Measurements from ENCODE around the gene TXNRD1.

TXNRD1 gene

DNA sequence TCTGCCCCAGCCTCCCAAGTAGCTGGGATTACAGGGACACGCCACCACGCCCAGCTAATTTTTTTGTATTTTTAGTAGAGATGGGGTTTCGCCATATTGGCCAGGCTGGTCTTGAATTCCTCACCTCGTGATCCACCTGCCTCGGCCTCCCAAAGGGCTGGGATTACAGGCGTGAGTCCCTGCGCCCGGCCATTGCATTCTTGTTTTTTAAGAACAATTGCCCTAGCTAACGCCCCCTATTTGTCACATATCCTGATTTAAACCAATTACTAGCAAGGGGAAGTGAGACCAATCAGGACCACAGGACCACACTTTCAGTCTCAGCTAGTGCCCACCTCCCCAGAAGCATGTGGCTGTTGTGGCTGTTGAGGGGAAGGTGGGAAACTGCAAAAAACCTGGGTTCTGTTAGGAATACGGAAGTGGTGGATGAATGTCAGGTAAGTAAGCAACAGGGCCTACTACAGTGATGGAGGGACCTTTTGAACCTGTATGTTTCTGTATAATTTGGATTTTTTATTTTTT lies 39.8 kb upstream of the TXNRD1 start:
- Histone ChIP-seq H3K27me3 (no peaks in the 10 kb centered on the region), H3K27ac (peak overlapping the region in 5 of 11 experiments; percentile 77 to 94 (median 87); a peak in 6 of 22 replicates), H3K9ac (no peak overlapping the region), H3K4me2 (peak overlapping the region in 4 of 11 experiments; percentile 27 to 88 (median 82); a peak in 6 of 22 replicates), H3K9me3 (replicated peaks in 1 of 11) (peaks cover 0 to 6% (median 0%) of the 10 kb centered on the region in 11 experiments; a peak in 5 of 22 replicates), H3K4me3 (no peak overlapping the region), H4K20me1 (no peaks in the 10 kb centered on the region), H3K4me1 (peaks cover 0 to 50% (median 32%) of the 10 kb centered on the region in 10 experiments; a peak in 16 of 20 replicates), H3K36me3 (no peaks in the 10 kb centered on the region)
- no peak for TF ChIP-seq Cebpa-rat (IDR thresholded peaks at IDR 0.05)

DNA sequence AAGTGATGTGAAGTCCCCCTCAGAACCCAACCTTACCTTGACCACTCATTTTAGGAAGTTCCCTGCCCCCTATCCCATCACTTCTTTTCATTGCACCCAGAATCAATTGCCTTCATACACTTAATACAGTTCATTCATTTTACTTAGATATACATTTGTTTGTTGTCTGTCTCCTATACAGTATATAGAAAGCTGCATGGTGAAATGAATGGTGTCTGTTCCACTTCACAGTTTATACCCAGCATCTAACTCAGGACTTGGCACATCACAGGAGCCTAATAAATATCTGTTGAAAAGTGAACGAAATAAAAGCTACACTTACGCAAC lies 38.3 kb upstream of the TXNRD1 start:
- Histone ChIP-seq H3K27me3 (no peaks in the 10 kb centered on the region), H3K9me3 (replicated peaks in 1 of 11) (peaks cover 0 to 14% (median 6%) of the 10 kb centered on the region in 11 experiments; a peak in 18 of 22 replicates), H3K9ac (peak overlapping the region in 7 of 11 experiments; percentile 16 to 78 (median 54); a peak in 9 of 22 replicates), H3K36me3 (no peaks in the 10 kb centered on the region), H3K27ac (peak overlapping the region in 10 of 11 experiments; percentile 3 to 94 (median 76); a peak in 16 of 22 replicates), H3K4me1 (peaks cover 0 to 50% (median 32%) of the 10 kb centered on the region in 10 experiments; a peak in 16 of 20 replicates), H3K4me2 (peak overlapping the region in 9 of 11 experiments; percentile 34 to 88 (median 81); a peak in 17 of 22 replicates), H4K20me1 (no peaks in the 10 kb centered on the region), H3K4me3 (peak overlapping the region in 3 of 10 experiments; percentile 6 to 40 (median 27); a peak in 4 of 20 replicates)
- TF ChIP-seq Cebpa-rat (IDR thresholded peaks at IDR 0.05): peak in 2 of 11 experiments; percentile 29 to 75; a peak in 2 of 22 replicates

DNA sequence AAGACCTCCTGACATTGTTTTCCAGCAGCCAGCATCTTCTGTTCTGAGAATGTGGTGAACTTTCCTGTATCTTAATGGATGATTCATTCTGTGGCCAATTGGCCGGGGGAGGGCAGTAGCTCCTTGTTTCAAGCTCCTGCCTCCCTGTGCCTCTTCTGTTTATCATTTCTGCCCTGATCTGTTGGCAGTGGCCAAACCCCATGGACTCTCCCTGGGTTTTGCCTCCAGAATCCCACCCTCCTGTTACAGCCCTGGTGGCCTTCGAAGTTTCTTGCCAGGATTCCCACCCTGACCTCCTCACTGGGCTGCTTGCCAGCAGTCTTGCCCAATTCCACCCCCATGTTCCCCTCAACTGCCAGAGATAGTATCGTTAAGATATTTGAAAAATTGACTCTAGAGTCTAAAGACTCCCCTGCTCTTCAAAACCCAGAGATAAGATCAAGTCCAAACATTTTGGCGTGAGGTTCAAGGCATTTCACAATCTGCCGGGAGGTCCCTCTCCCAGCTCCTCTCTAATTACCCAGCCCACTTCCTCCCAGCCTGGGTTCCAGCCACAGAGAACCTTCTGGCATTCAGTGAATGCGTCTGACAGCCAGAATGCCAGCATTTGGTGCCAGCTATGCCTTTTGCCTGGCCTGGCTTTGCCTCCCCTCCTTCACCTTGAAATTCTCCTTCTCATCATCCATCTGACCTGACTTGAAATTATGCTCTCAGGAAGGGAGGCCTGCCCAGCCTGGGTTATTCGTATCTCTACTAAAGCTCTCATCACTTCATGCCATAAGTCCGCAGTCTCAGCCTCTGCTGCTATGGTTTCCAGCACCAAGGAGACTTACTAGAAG lies 37.7 kb upstream of the TXNRD1 start:
- Histone ChIP-seq H3K4me3 (peak overlapping the region in 3 of 10 experiments; percentile 27 to 60 (median 40); a peak in 4 of 20 replicates), H3K4me2 (peak overlapping the region in 10 of 11 experiments; percentile 8 to 88 (median 78); a peak in 18 of 22 replicates), H3K27ac (peak overlapping the region; percentile 19 to 94 (median 76); a peak in 19 of 22 replicates), H4K20me1 (no peaks in the 10 kb centered on the region), H3K4me1 (peaks cover 4 to 56% (median 32%) of the 10 kb centered on the region in 10 experiments; a peak in 18 of 20 replicates), H3K36me3 (no peaks in the 10 kb centered on the region), H3K9me3 (replicated peaks in 1 of 11) (peaks cover 5 to 17% (median 12%) of the 10 kb centered on the region in 11 experiments), H3K9ac (peak overlapping the region in 9 of 11 experiments; percentile 16 to 78 (median 59); a peak in 14 of 22 replicates), H3K27me3 (no peaks in the 10 kb centered on the region)
- TF ChIP-seq Cebpa-rat (IDR thresholded peaks at IDR 0.05): peak in 5 of 11 experiments; percentile 19 to 82 (median 70); a peak in 10 of 22 replicates

DNA sequence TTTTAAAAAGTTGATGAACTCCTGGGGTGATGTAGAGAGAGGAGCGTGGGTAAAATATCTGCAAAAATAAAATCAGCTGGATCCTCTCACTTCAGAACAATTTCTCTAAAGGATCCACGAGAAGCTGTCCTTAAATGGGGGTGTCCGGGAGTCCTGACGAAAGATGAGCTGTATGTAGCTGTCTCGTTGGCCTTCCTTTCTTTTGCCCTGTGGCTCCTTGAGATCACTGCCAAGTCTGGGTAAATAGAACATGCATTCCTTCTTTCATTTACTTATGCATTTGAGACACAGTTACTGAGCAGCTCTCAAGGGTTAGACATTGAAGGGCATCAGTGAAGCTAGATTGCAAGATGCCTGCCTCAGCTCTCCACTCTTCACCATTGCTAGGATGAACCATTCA lies 35.2 kb upstream of the TXNRD1 start:
- no peak for TF ChIP-seq Cebpa-rat (IDR thresholded peaks at IDR 0.05)
- Histone ChIP-seq H3K4me2 (no peak overlapping the region), H3K9me3 (replicated peaks in 1 of 11) (peaks cover 30 to 41% (median 37%) of the 10 kb centered on the region in 11 experiments)

DNA sequence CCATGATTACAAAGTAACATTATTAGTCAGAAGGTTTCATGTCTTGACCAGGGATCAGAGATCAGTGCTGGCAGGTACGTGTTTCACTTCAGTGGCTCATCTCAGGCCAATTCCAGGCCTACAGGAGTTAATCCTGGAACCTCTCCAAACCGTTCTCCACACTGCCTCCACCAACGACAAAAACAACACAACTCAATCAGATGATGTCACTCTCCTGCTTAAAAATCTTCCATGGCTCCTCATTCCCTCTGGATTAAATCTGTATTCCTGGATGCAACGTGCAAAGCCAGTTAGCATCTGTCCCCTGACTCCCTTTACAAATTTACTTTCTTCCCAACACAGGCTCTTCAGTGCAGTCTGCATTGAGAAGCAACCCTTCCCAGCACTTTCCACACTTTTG lies 34.3 kb upstream of the TXNRD1 start:
- Histone ChIP-seq H3K36me3 (peaks cover 0 to 14% (median 0%) of the 10 kb centered on the region in 11 experiments; a peak in 5 of 22 replicates), H3K27ac (no peak overlapping the region), H3K4me1 (peaks cover 17 to 50% (median 34%) of the 10 kb centered on the region in 10 experiments), H3K4me2 (no peak overlapping the region), H3K9ac (no peak overlapping the region), H3K4me3 (no peak overlapping the region), H4K20me1 (no peaks in the 10 kb centered on the region), H3K9me3 (replicated peaks in 1 of 11) (peaks cover 32 to 49% (median 43%) of the 10 kb centered on the region in 11 experiments), H3K27me3 (no peaks in the 10 kb centered on the region)
- TF ChIP-seq Cebpa-rat (IDR thresholded peaks at IDR 0.05): no peak

More for the DNA sequence above, 35.2 kb upstream of the TXNRD1 start:
- no peak overlapping the region for H3K27ac ChIP-seq
- H3K27me3 ChIP-seq: no peaks in the 10 kb centered on the region
- peaks cover 17 to 59% (median 39%) of the 10 kb centered on the region in 10 experiments for H3K4me1 ChIP-seq
- peaks cover 0 to 14% (median 0%) of the 10 kb centered on the region in 11 experiments; a peak in 5 of 22 replicates for H3K36me3 ChIP-seq
- no peak overlapping the region for H3K9ac ChIP-seq
- H4K20me1 ChIP-seq: no peaks in the 10 kb centered on the region
- no peak overlapping the region for H3K4me3 ChIP-seq

DNA sequence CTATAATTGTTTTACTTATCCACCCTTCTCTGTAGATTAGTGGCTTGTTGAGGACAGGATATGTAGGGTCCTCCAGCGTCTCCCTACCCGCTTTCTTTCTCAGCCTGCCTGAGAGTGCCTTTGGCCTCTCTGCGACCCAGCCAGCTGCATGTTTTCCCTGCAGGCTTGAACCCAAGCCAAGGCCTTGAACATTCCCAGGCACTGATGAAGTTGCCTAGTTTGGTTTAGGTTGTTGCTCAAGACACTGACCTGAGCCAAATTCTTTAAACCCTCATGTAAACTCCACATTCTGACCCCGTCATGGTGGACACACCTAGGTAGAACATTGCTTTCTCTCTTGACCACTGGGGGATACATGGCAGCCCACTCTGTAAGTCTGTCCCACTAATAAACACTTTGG lies 33.4 kb upstream of the TXNRD1 start:
- Histone ChIP-seq H4K20me1 (no peaks in the 10 kb centered on the region), H3K36me3 (peaks cover 0 to 14% (median 0%) of the 10 kb centered on the region in 11 experiments; a peak in 5 of 22 replicates), H3K9me3 (replicated peaks in 1 of 11) (peaks cover 32 to 53% (median 43%) of the 10 kb centered on the region in 11 experiments), H3K27ac (0 out of 22 replicates have a peak overlapping the region, but pooled peaks of 1 of the 11 experiments have one; percentile 11), H3K4me1 (peaks cover 17 to 41% (median 28%) of the 10 kb centered on the region in 10 experiments), H3K4me2 (no peak overlapping the region), H3K27me3 (no peaks in the 10 kb centered on the region), H3K9ac (no peak overlapping the region), H3K4me3 (no peak overlapping the region)
- TF ChIP-seq Cebpa-rat (IDR thresholded peaks at IDR 0.05): no peak

DNA sequence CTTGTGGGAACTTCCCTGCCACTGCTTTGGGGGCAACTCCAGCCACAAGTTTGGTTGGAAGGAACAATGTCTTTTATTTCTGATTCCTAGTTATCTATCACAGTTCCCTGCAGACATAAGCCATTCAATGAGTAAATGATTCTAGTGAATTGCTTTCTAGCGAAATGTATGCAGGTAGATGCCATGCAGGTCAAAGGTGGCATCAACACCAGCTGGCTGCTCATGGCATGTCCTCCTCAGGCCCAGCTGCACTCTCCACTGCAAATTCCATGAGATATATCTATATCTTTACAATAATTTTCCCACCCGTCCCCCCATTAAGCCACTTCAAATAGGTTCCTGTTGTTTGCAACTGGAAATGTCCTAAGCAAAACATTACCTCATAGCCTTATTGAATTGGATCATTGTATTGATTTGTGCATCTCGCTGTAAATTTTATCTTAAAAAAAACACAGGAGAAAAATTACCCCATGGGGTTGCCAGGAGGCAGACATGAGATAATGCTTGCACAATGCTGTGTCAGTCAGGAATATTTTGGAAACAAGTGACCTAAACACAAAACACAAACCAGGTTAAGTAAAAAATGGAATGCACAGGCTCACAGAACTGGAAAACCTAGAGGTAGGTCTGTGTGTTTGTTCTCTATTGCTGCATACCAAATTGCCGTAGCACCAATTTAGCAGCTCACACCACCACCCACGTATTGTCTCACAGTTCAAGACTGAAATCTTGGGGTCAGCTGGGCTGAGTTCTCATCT lies 32.8 kb upstream of the TXNRD1 start:
- H3K4me2 ChIP-seq: peak overlapping the region; percentile 12 to 48 (median 22); a peak in 14 of 22 replicates
- H4K20me1 ChIP-seq: no peaks in the 10 kb centered on the region
- H3K36me3 ChIP-seq: peaks cover 0 to 14% (median 0%) of the 10 kb centered on the region in 11 experiments; a peak in 5 of 22 replicates
- H3K27me3 ChIP-seq: no peaks in the 10 kb centered on the region
- H3K4me1 ChIP-seq: peaks cover 14 to 35% (median 21%) of the 10 kb centered on the region in 10 experiments
- H3K9me3 ChIP-seq (replicated peaks in 1 of 11): peaks cover 37 to 58% (median 47%) of the 10 kb centered on the region in 11 experiments
- TF ChIP-seq Cebpa-rat (IDR thresholded peaks at IDR 0.05): no peak
- H3K4me3 ChIP-seq: 0 out of 20 replicates have a peak overlapping the region, but pooled peaks of 1 of the 10 experiments have one; percentile 6
- H3K27ac ChIP-seq: peak overlapping the region in 6 of 11 experiments; percentile 4 to 53 (median 38); a peak in 7 of 22 replicates
- no peak overlapping the region for H3K9ac ChIP-seq

DNA sequence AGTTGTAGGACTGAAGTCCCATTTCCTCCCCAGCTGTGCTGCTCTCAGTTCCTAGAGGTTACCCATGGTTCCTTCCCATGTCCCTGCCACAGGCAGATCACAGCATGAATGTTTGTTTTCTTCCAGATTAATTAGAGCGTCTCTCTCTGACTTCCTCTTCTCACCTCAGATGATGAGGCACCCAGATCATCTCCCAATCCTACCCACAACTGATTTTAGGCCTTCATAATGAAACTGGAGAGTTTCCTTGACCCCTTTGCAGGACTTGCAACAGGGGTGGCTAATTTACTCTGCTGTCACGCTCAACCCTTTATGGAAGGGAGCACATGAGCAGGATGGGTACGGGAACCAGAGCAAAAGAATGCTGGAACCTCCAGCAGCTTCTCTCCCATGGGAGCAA lies 32.1 kb upstream of the TXNRD1 start:
- Histone ChIP-seq H4K20me1 (no peaks in the 10 kb centered on the region), H3K4me3 (peak overlapping the region in 7 of 10 experiments; percentile 1 to 33 (median 24); a peak in 9 of 20 replicates), H3K27me3 (no peaks in the 10 kb centered on the region), H3K36me3 (peaks cover 0 to 14% (median 0%) of the 10 kb centered on the region in 11 experiments; a peak in 5 of 22 replicates), H3K4me2 (peak overlapping the region; percentile 12 to 48 (median 22); a peak in 15 of 22 replicates), H3K9me3 (replicated peaks in 1 of 11) (peaks cover 37 to 61% (median 47%) of the 10 kb centered on the region in 11 experiments), H3K4me1 (peaks cover 9 to 28% (median 16%) of the 10 kb centered on the region in 10 experiments), H3K27ac (peak overlapping the region in 6 of 11 experiments; percentile 32 to 53 (median 39); a peak in 10 of 22 replicates), H3K9ac (no peak overlapping the region)
- no peak for TF ChIP-seq Cebpa-rat (IDR thresholded peaks at IDR 0.05)
